ENCODE data around the gene RASL11A. TPM values are rescaled to one million over a fixed set of nuclear protein-coding genes. Genes with fewer than 3 reads are reported as not detected.

The RASL11A gene
- polyA plus RNA-seq, 3 donors: 1.0 to 6.8 (median 3.8) TPM

DNA sequence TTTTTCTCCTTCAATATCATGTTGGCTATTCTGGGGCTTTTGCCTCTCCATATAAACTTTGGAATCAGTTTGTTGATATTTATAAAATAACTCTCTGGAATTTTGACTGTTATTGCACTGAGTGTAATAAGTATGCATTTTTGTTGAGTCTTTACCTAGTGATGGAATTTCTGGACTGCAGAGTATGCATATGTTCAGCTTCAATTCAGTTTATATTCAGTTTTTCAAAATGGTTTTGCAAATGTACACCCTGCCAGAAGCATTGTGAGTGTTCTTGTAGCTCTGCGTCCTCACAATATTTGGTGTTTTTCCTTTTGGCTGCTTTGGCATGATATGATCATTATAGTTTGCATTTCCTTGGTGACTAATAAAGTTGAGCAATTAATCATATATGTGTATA is 43.1 kb downstream of the RASL11A start:
- no peak overlapping the region for H3K27ac Mint-ChIP-seq
- Histone ChIP-seq H3K4me1 (ENCODE audit: control insufficient read depth in 1 of 2, insufficient read depth in 2 of 2, low read length in 2 of 2) (no peaks in the 10 kb centered on the region), H3K9me3 (replicated peaks in 1 of 2; ENCODE audit: control insufficient read depth in 1 of 2, insufficient read depth in 1 of 2, low read length in 2 of 2) (no peaks in the 10 kb centered on the region), H3K4me3 (replicated peaks in 1 of 3; ENCODE audit: low read depth in 2 of 3, low read length in 3 of 3) (no peak overlapping the region), H2AFZ (ENCODE audit: insufficient read depth, low read depth, low read length, poor library complexity, severe bottlenecking) (no peak overlapping the region), H3K36me3 (replicated peaks in 1 of 2; ENCODE audit: control insufficient read depth in 1 of 2, insufficient read depth in 2 of 2, low read length in 2 of 2) (no peaks in the 10 kb centered on the region), H3K27me3 (ENCODE audit: control insufficient read depth in 2 of 2, insufficient read depth in 2 of 2, low read length in 2 of 2) (no peaks in the 10 kb centered on the region), H3K4me2 (replicated peaks; ENCODE audit: extremely low read depth, low read length, poor library complexity, severe bottlenecking) (no peak overlapping the region), H3K79me2 (ENCODE audit: insufficient read depth, low read length) (no peaks in the 10 kb centered on the region), H3K9ac (ENCODE audit: insufficient read depth, low read length, poor library complexity, severe bottlenecking) (no peak overlapping the region), H4K20me1 (ENCODE audit: insufficient read depth, low read length) (no peaks in the 10 kb centered on the region), H3K27ac (ENCODE audit: low read depth in 1 of 2, low read length in 2 of 2) (no peak overlapping the region)
- H3K27me3 Mint-ChIP-seq (ENCODE audit: low read depth in 3 of 3): peaks cover 9 to 18% (median 12%) of the 10 kb centered on the region in 3 donors
- DNase-seq: no peak
- peaks cover 4% of the 10 kb centered on the region for H3K4me1 Mint-ChIP-seq
- H3K9me3 Mint-ChIP-seq: peaks cover 0 to 2% (median 0%) of the 10 kb centered on the region in 7 donors
- TF ChIP-seq, protein P1, sequence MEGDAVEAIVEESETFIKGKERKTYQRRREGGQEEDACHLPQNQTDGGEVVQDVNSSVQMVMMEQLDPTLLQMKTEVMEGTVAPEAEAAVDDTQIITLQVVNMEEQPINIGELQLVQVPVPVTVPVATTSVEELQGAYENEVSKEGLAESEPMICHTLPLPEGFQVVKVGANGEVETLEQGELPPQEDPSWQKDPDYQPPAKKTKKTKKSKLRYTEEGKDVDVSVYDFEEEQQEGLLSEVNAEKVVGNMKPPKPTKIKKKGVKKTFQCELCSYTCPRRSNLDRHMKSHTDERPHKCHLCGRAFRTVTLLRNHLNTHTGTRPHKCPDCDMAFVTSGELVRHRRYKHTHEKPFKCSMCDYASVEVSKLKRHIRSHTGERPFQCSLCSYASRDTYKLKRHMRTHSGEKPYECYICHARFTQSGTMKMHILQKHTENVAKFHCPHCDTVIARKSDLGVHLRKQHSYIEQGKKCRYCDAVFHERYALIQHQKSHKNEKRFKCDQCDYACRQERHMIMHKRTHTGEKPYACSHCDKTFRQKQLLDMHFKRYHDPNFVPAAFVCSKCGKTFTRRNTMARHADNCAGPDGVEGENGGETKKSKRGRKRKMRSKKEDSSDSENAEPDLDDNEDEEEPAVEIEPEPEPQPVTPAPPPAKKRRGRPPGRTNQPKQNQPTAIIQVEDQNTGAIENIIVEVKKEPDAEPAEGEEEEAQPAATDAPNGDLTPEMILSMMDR (IDR thresholded peaks at IDR 0.05): no peak
- intact Hi-C loops (cut with micrococcal nuclease): no loop called here
- no CpG with 5 or more reads among the region's 1 CpG for WGBS (ENCODE audit: insufficient coverage)
- H3K4me3 Mint-ChIP-seq: no peak overlapping the region
- H3K36me3 Mint-ChIP-seq: no peaks in the 10 kb centered on the region

GRCh38 chr13:27319404-27319803 is 48.8 kb downstream of the RASL11A start:
- Histone ChIP-seq H3K9me3 (replicated peaks in 1 of 2; ENCODE audit: control insufficient read depth in 1 of 2, insufficient read depth in 1 of 2, low read length in 2 of 2) (peaks cover 0 to 3% of the 10 kb centered on the region in 2 donors), H2AFZ (ENCODE audit: insufficient read depth, low read depth, low read length, poor library complexity, severe bottlenecking) (no peak overlapping the region), H3K27ac (ENCODE audit: low read depth in 1 of 2, low read length in 2 of 2) (no peak overlapping the region), H3K4me1 (ENCODE audit: control insufficient read depth in 1 of 2, insufficient read depth in 2 of 2, low read length in 2 of 2) (no peaks in the 10 kb centered on the region), H3K9ac (ENCODE audit: insufficient read depth, low read length, poor library complexity, severe bottlenecking) (no peak overlapping the region), H3K4me3 (replicated peaks in 1 of 3; ENCODE audit: low read depth in 2 of 3, low read length in 3 of 3) (no peak overlapping the region), H3K79me2 (ENCODE audit: insufficient read depth, low read length) (no peaks in the 10 kb centered on the region), H3K36me3 (replicated peaks in 1 of 2; ENCODE audit: control insufficient read depth in 1 of 2, insufficient read depth in 2 of 2, low read length in 2 of 2) (no peaks in the 10 kb centered on the region), H3K4me2 (replicated peaks; ENCODE audit: extremely low read depth, low read length, poor library complexity, severe bottlenecking) (no peak overlapping the region), H4K20me1 (ENCODE audit: insufficient read depth, low read length) (no peaks in the 10 kb centered on the region), H3K27me3 (ENCODE audit: control insufficient read depth in 2 of 2, insufficient read depth in 2 of 2, low read length in 2 of 2) (peaks cover 0 to 2% of the 10 kb centered on the region in 2 donors)
- Mint-ChIP-seq H3K36me3 (no peaks in the 10 kb centered on the region), H3K4me3 (no peak overlapping the region), H3K9me3 (peaks cover 1 to 7% (median 3%) of the 10 kb centered on the region in 7 donors), H3K4me1 (peaks cover 2% of the 10 kb centered on the region), H3K27me3 (ENCODE audit: low read depth in 3 of 3) (peaks cover 10 to 26% (median 17%) of the 10 kb centered on the region in 3 donors), H3K27ac (no peak overlapping the region)
- intact Hi-C loops (cut with micrococcal nuclease): no loop called here
- no peak for DNase-seq
- TF ChIP-seq, protein P1 (IDR thresholded peaks at IDR 0.05): no peak

All from CD14-positive monocyte (primary cell).